Neural cell (in vitro differentiated cells): ENCODE data around the gene LRRC3. TPM values are rescaled to one million over a fixed set of nuclear protein-coding genes. Genes with fewer than 3 reads are reported as not detected.

Experiments
- H2AFZ ChIP-seq: fragments of 200-600, 300-800 bp; sonication (generic), shearing (Covaris generic); 2 replicates; pipeline ENCODE4 v1.6.0; 2014; ENCODE audit warnings: low read depth, mild to moderate bottlenecking, antibody characterized with exemption, low read length, moderate library complexity
- H3F3A ChIP-seq: fragments of 200-600 bp; shearing (Covaris generic); 2 replicates; pipeline ENCODE4 v1.6.1; 2016; ENCODE audit warnings: mild to moderate bottlenecking, moderate library complexity, mixed read lengths, antibody characterized with exemption, low read length; ENCODE audit not compliant: insufficient read depth, poor library complexity, severe bottlenecking
- H3K27ac ChIP-seq: fragments of 200-600, 300-800 bp; sonication (generic), shearing (Covaris generic); 2 replicates; pipeline ENCODE4 v1.5.1; 2014; ENCODE audit warnings: mild to moderate bottlenecking, low read length, moderate library complexity
- H3K27me3 ChIP-seq: fragments of 300-800, 200-600 bp; sonication (generic), shearing (Covaris generic); 2 replicates; pipeline ENCODE4 v1.6.0; 2014; ENCODE audit warnings: mild to moderate bottlenecking, low read depth, low read length, moderate library complexity; ENCODE audit not compliant: insufficient read depth
- H3K36me3 ChIP-seq: fragments of 300-800, 200-600 bp; sonication (generic), shearing (Covaris generic); 2 replicates; pipeline ENCODE4 v1.5.1; 2014; ENCODE audit warnings: mild to moderate bottlenecking, antibody characterized with exemption, low read length, moderate library complexity; ENCODE audit not compliant: insufficient read depth
- H3K4me2 ChIP-seq: fragments of 300-800, 200-600 bp; sonication (generic), shearing (Covaris generic); 2 replicates; pipeline ENCODE4 v1.6.0; 2014; ENCODE audit warnings: mild to moderate bottlenecking, low read length
- H3K4me3 ChIP-seq: fragments of 300-800, 200-600 bp; sonication (generic), shearing (Covaris generic); 2 replicates; pipeline ENCODE4 v1.5.1; 2014; ENCODE audit warnings: mild to moderate bottlenecking, low read length, moderate library complexity
- H3K79me2 ChIP-seq: fragments of 200-600 bp; shearing (Covaris generic); replicated peaks from 2 replicates; pipeline ENCODE4 v1.6.0; 2014; ENCODE audit warnings: mild to moderate bottlenecking, low read length, moderate library complexity; ENCODE audit not compliant: insufficient read depth
- H3K9ac ChIP-seq: fragments of 300-800, 200-600 bp; sonication (generic), shearing (Covaris generic); 2 replicates; pipeline ENCODE4 v1.6.1; 2016; ENCODE audit warnings: mild to moderate bottlenecking, low read length, mixed read lengths
- H3K9me2 ChIP-seq: fragments of 200-600 bp; shearing (Covaris generic); 2 replicates; pipeline ENCODE4 v1.6.1; 2016; ENCODE audit warnings: mild to moderate bottlenecking, low read length, mixed read lengths; ENCODE audit not compliant: insufficient read depth
- H3K9me3 ChIP-seq: fragments of 200-600, 300-800 bp; sonication (generic), shearing (Covaris generic); 2 replicates; pipeline ENCODE4 v1.6.1; 2016; ENCODE audit warnings: mild to moderate bottlenecking, mixed run types, low read length, moderate library complexity, mixed read lengths
- H4K20me1 ChIP-seq: fragments of 200-600 bp; shearing (Covaris generic); 2 replicates; pipeline ENCODE4 v1.6.1; 2016; ENCODE audit warnings: mild to moderate bottlenecking, mixed run types; ENCODE audit not compliant: insufficient read depth
- EP300 ChIP-seq: fragments of 450-650 bp; conservative IDR thresholded peaks from 2 replicates; pipeline ENCODE4 v1.6.1; 2014; ENCODE audit warnings: antibody characterized with exemption, mild to moderate bottlenecking, moderate library complexity; ENCODE audit not compliant: poor library complexity, severe bottlenecking
- EZH2 ChIP-seq: fragments of 200-600, 300-800 bp; shearing (Covaris generic), sonication (generic); IDR thresholded peaks from 2 replicates; pipeline ENCODE4 v1.6.1; 2014; ENCODE audit warnings: antibody characterized with exemption, low read length, borderline replicate concordance, mild to moderate bottlenecking; ENCODE audit not compliant: insufficient read depth, poor library complexity, severe bottlenecking
- MXI1 ChIP-seq: fragments of 450-650 bp; conservative IDR thresholded peaks from 2 replicates; pipeline ENCODE4 v1.6.1; 2014; ENCODE audit warnings: antibody characterized with exemption, mild to moderate bottlenecking; ENCODE audit not compliant: poor library complexity, severe bottlenecking
- RAD21 ChIP-seq: fragments of 450-650 bp; conservative IDR thresholded peaks from 2 replicates; pipeline ENCODE4 v1.6.1; 2014; ENCODE audit warnings: antibody characterized with exemption, mild to moderate bottlenecking, moderate library complexity
- SMC3 ChIP-seq: fragments of 450-650 bp; conservative IDR thresholded peaks from 2 replicates; pipeline ENCODE4 v1.6.1; 2014; ENCODE audit warnings: antibody characterized with exemption, mild to moderate bottlenecking, moderate library complexity; ENCODE audit not compliant: poor library complexity
- TAF1 ChIP-seq: IDR thresholded peaks from 2 replicates; pipeline ENCODE4 v1.6.1; 2012; ENCODE audit warnings: low read depth
- polyA plus RNA-seq: library from polyadenylated mRNA; depleted of rRNA; stranded (reverse); fragments of >200 nt; gene quantifications from 2 replicates; pipeline ENCODE4 v1.2.3, GENCODE V29; 2014
- TF ChIP-seq, protein P1 (sequence below): fragments of 450-650 bp; IDR thresholded peaks from 2 replicates; pipeline ENCODE4 v1.5.1; 2014; ENCODE audit warnings: antibody characterized with exemption, mild to moderate bottlenecking, moderate library complexity; ENCODE audit not compliant: poor library complexity, severe bottlenecking
- TF ChIP-seq, protein P2 (sequence below): IDR thresholded peaks from 2 replicates; pipeline ENCODE4 v1.6.1; 2012; ENCODE audit warnings: borderline replicate concordance

The LRRC3 gene
- polyA plus RNA-seq, 1 donor from 2014 or later: 3.8 TPM

DNA sequence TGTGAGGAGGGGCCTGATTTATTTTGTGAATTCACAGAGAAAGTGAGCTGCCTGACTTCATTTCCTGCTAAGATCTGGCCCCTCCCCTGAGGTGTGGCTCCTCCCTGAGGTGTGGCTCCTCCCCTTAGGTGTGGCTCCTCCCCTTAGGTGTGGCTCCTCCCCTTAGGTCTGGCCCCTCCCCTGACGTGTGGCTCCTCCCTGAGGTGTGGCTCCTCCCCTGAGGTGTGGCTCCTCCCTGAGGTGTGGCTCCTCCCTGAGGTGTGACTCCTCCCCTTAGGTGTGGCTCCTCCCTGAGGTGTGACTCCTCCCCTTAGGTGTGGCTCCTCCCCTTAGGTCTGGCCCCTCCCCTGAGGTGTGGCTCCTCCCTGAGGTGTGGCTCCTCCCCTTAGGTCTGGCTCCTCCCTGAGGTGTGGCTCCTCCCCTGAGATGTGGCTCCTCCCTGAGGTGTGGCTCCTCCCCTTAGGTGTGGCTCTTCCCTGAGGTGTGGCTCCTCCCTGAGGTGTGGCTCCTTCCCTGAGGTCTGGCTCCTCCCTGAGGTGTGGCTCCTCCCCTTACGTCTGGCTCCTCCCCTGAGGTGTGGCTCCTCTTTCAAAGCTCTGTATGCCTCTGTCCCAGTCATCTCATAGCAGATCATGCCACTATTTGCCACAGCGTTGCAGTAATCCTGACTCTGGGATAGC, 26.9 kb upstream of the LRRC3 start:
- H3K9ac ChIP-seq: no peak overlapping the region
- H2AFZ ChIP-seq: no peak overlapping the region
- no peak overlapping the region for H3K4me3 ChIP-seq
- TF ChIP-seq EZH2 (no peak), EP300 (no peak), MXI1 (no peak), TAF1 (no peak), SMC3 (no peak), RAD21 (no peak)
- TF ChIP-seq, protein P1, sequence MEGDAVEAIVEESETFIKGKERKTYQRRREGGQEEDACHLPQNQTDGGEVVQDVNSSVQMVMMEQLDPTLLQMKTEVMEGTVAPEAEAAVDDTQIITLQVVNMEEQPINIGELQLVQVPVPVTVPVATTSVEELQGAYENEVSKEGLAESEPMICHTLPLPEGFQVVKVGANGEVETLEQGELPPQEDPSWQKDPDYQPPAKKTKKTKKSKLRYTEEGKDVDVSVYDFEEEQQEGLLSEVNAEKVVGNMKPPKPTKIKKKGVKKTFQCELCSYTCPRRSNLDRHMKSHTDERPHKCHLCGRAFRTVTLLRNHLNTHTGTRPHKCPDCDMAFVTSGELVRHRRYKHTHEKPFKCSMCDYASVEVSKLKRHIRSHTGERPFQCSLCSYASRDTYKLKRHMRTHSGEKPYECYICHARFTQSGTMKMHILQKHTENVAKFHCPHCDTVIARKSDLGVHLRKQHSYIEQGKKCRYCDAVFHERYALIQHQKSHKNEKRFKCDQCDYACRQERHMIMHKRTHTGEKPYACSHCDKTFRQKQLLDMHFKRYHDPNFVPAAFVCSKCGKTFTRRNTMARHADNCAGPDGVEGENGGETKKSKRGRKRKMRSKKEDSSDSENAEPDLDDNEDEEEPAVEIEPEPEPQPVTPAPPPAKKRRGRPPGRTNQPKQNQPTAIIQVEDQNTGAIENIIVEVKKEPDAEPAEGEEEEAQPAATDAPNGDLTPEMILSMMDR: no peak
- TF ChIP-seq, protein P2, sequence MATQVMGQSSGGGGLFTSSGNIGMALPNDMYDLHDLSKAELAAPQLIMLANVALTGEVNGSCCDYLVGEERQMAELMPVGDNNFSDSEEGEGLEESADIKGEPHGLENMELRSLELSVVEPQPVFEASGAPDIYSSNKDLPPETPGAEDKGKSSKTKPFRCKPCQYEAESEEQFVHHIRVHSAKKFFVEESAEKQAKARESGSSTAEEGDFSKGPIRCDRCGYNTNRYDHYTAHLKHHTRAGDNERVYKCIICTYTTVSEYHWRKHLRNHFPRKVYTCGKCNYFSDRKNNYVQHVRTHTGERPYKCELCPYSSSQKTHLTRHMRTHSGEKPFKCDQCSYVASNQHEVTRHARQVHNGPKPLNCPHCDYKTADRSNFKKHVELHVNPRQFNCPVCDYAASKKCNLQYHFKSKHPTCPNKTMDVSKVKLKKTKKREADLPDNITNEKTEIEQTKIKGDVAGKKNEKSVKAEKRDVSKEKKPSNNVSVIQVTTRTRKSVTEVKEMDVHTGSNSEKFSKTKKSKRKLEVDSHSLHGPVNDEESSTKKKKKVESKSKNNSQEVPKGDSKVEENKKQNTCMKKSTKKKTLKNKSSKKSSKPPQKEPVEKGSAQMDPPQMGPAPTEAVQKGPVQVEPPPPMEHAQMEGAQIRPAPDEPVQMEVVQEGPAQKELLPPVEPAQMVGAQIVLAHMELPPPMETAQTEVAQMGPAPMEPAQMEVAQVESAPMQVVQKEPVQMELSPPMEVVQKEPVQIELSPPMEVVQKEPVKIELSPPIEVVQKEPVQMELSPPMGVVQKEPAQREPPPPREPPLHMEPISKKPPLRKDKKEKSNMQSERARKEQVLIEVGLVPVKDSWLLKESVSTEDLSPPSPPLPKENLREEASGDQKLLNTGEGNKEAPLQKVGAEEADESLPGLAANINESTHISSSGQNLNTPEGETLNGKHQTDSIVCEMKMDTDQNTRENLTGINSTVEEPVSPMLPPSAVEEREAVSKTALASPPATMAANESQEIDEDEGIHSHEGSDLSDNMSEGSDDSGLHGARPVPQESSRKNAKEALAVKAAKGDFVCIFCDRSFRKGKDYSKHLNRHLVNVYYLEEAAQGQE: no peak
- no peak overlapping the region for H3K27ac ChIP-seq
- H3K27me3 ChIP-seq: no peaks in the 10 kb centered on the region
- H4K20me1 ChIP-seq: no peaks in the 10 kb centered on the region
- no peaks in the 10 kb centered on the region for H3K36me3 ChIP-seq
- H3K9me3 ChIP-seq: no peaks in the 10 kb centered on the region
- no peaks in the 10 kb centered on the region for H3K79me2 ChIP-seq
- H3K9me2 ChIP-seq: no peaks in the 10 kb centered on the region
- H3K4me2 ChIP-seq: no peak overlapping the region
- H3F3A ChIP-seq: no peaks in the 10 kb centered on the region

DNA sequence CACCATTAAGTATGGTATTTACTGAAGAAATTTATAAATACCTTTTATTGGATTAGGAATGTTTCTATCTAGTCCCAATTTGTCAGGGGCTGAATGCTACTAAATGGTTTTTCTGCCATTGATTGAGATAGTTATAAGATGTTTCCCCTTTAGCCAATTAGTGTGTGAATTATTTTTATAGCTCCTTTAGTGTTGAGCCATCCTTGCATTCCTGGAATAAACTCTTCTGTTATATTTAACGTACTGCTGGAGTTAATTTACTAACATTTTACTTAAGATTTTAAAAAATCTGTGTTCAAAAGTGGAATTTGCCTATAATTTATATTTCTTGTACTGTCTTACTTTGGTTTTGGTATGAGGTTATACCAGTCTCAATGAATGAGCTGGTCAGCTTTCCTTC, 25.4 kb upstream of the LRRC3 start:
- Histone ChIP-seq H3K4me3 (no peak overlapping the region), H3K27ac (no peak overlapping the region), H2AFZ (no peak overlapping the region), H3K9me2 (no peaks in the 10 kb centered on the region), H3K9me3 (no peaks in the 10 kb centered on the region), H3F3A (no peaks in the 10 kb centered on the region), H3K36me3 (no peaks in the 10 kb centered on the region), H4K20me1 (no peaks in the 10 kb centered on the region), H3K79me2 (no peaks in the 10 kb centered on the region), H3K4me2 (no peak overlapping the region), H3K27me3 (no peaks in the 10 kb centered on the region), H3K9ac (no peak overlapping the region)
- TF ChIP-seq, protein P2: no peak
- TF ChIP-seq MXI1 (no peak), RAD21 (no peak), TAF1 (no peak), SMC3 (no peak), EP300 (no peak), EZH2 (no peak)
- TF ChIP-seq, protein P1: no peak
